ENCODE measurements around the gene EPN2.

EPN2 gene

GRCh38 chr17:19366637-19366972 lies 129.4 kb downstream of the EPN2 start:
- Histone ChIP-seq H3F3A (ENCODE audit: insufficient read depth) (0 out of 2 replicates have a peak, but pooled peaks cover 2% of the 10 kb centered on the region), H3K9me3 (ENCODE audit: insufficient read depth, low read length) (no peaks in the 10 kb centered on the region), H3K36me3 (ENCODE audit: low read length) (no peaks in the 10 kb centered on the region), H3K27me3 (ENCODE audit: low read length) (no peaks in the 10 kb centered on the region), H4K20me1 (ENCODE audit: low read depth, low read length) (no peaks in the 10 kb centered on the region; the same call in 1 of the 2 replicates), H3K79me2 (ENCODE audit: insufficient read depth, low read length) (no peaks in the 10 kb centered on the region), H3K9ac (ENCODE audit: low read length) (no peak overlapping the region), H3K9me2 (replicated peaks; ENCODE audit: insufficient read depth, low read length) (no peaks in the 10 kb centered on the region), H3K27ac (ENCODE audit: low read depth, low read length) (no peak overlapping the region), H2AFZ (ENCODE audit: low read depth, low read length, severe bottlenecking) (no peak overlapping the region), H3K4me3 (ENCODE audit: insufficient read depth, low read length, poor library complexity, severe bottlenecking) (no peak overlapping the region), H3K4me2 (ENCODE audit: low read depth, low read length, poor library complexity, severe bottlenecking) (no peak overlapping the region)
- TF ChIP-seq EZH2phosphoT487 (conservative IDR thresholded peaks at IDR 0.05; ENCODE audit: low read length): no peak
- TF ChIP-seq CTCF (IDR thresholded peaks at IDR 0.05; ENCODE audit: insufficient read depth, low read length, poor library complexity, severe bottlenecking): no peak

- H3K4me2 ChIP-seq (ENCODE audit: low read depth, low read length, poor library complexity, severe bottlenecking): no peak overlapping the region
- no peaks in the 10 kb centered on the region for H3F3A ChIP-seq (ENCODE audit: insufficient read depth)
- H3K79me2 ChIP-seq (ENCODE audit: insufficient read depth, low read length): no peaks in the 10 kb centered on the region
- H3K27me3 ChIP-seq (ENCODE audit: low read length): no peaks in the 10 kb centered on the region
- H3K36me3 ChIP-seq (ENCODE audit: low read length): no peaks in the 10 kb centered on the region
- no peak for TF ChIP-seq CTCF (IDR thresholded peaks at IDR 0.05; ENCODE audit: insufficient read depth, low read length, poor library complexity, severe bottlenecking)
- no peak for TF ChIP-seq EZH2phosphoT487 (conservative IDR thresholded peaks at IDR 0.05; ENCODE audit: low read length)
- no peak overlapping the region for H3K4me3 ChIP-seq (ENCODE audit: insufficient read depth, low read length, poor library complexity, severe bottlenecking)
- H3K27ac ChIP-seq (ENCODE audit: low read depth, low read length): no peak overlapping the region
- H3K9me2 ChIP-seq (replicated peaks; ENCODE audit: insufficient read depth, low read length): no peaks in the 10 kb centered on the region
- no peaks in the 10 kb centered on the region for H3K9me3 ChIP-seq (ENCODE audit: insufficient read depth, low read length)
- H4K20me1 ChIP-seq (ENCODE audit: low read depth, low read length): no peaks in the 10 kb centered on the region; the same call in 1 of the 2 replicates
- H3K9ac ChIP-seq (ENCODE audit: low read length): no peak overlapping the region
- no peak overlapping the region for H2AFZ ChIP-seq (ENCODE audit: low read depth, low read length, severe bottlenecking)
Observed at GRCh38 chr17:19368229-19368628, 131.1 kb downstream of the EPN2 start.

GRCh38 chr17:19369107-19369778 lies 132.1 kb downstream of the EPN2 start:
- no peaks in the 10 kb centered on the region; the same call in 1 of the 2 replicates for H4K20me1 ChIP-seq (ENCODE audit: low read depth, low read length)
- no peaks in the 10 kb centered on the region for H3K79me2 ChIP-seq (ENCODE audit: insufficient read depth, low read length)
- no peak overlapping the region for H2AFZ ChIP-seq (ENCODE audit: low read depth, low read length, severe bottlenecking)

More at GRCh38 chr17:19369107-19369778, 132.1 kb downstream of the EPN2 start:
- Histone ChIP-seq H3K36me3 (ENCODE audit: low read length) (no peaks in the 10 kb centered on the region), H3F3A (ENCODE audit: insufficient read depth) (no peaks in the 10 kb centered on the region), H3K9ac (ENCODE audit: low read length) (no peak overlapping the region), H3K9me2 (replicated peaks; ENCODE audit: insufficient read depth, low read length) (no peaks in the 10 kb centered on the region), H3K9me3 (ENCODE audit: insufficient read depth, low read length) (no peaks in the 10 kb centered on the region), H3K4me3 (ENCODE audit: insufficient read depth, low read length, poor library complexity, severe bottlenecking) (no peak overlapping the region), H3K4me2 (ENCODE audit: low read depth, low read length, poor library complexity, severe bottlenecking) (no peak overlapping the region), H3K27me3 (ENCODE audit: low read length) (no peaks in the 10 kb centered on the region), H3K27ac (ENCODE audit: low read depth, low read length) (no peak overlapping the region)
- TF ChIP-seq EZH2phosphoT487 (conservative IDR thresholded peaks at IDR 0.05; ENCODE audit: low read length) (no peak), CTCF (IDR thresholded peaks at IDR 0.05; ENCODE audit: insufficient read depth, low read length, poor library complexity, severe bottlenecking) (no peak)

Data from SU-DHL-6 (cell line).